Measurements from ENCODE around the gene PSMD14.

PSMD14 gene

DNA sequence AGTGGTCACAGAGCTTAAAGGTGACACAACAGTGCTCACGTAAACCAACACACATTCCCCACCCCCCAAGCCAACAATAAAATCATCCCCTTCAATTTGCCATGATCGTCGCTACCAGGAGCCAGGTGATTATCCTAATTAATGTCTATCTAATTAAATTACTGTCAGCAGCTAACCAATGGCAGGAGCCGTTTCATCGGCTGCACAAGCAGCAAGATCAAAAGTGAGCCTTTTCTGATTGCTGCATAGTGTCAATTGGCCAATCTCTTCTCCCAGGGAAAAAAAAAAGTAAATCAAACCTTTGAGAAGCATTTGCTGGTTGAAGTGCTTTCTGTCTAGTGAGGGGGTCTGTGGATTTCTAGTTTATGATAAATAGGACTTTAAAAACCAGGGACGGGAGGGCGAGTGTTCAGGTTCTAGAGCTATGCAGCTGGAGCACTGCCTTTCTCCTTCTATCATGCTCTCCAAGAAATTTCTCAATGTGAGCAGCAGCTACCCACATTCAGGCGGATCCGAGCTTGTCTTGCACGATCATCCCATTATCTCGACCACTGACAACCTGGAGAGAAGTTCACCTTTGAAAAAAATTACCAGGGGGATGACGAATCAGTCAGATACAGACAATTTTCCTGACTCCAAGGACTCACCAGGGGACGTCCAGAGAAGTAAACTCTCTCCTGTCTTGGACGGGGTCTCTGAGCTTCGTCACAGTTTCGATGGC is 107.9 kb downstream of the PSMD14 start, which contains the start of gene TBR1:
Gene TBR1 (plus strand): TSS at position 311 of the 721 bp plus-strand sequence. CDS start 114 bp downstream, at position 425.
- H3K79me2 ChIP-seq (ENCODE audit: control insufficient read depth, insufficient read depth, low read length) = no peaks in the 10 kb centered on the region
- H2BK5ac ChIP-seq (ENCODE audit: low read length) = no peak within 1 kb of the TSS
- peaks cover 42% of the 10 kb centered on the region for H3K27me3 ChIP-seq (ENCODE audit: insufficient read depth, low read length, poor library complexity)
- no peak within 1 kb of the TSS for H2BK15ac ChIP-seq (replicated peaks; ENCODE audit: low read depth)
- no peaks in the 10 kb centered on the region for H3K36me3 ChIP-seq (ENCODE audit: control insufficient read depth, insufficient read depth, low read length)
- DNase-seq = peak; percentile 29
- no peak within 1 kb of the TSS for H2BK120ac ChIP-seq (ENCODE audit: low read depth, low read length)
- no peak within 1 kb of the TSS for H3K4ac ChIP-seq (ENCODE audit: low read depth, low read length)
- H3K4me3 ChIP-seq (ENCODE audit: low read length) = no peak within 1 kb of the TSS
- H3K23ac ChIP-seq (ENCODE audit: low read length) = peak within 1 kb of the TSS; percentile 59
- no peak within 1 kb of the TSS for H4K5ac ChIP-seq (ENCODE audit: low read length)
- H3K56ac ChIP-seq (ENCODE audit: low read length) = peak within 1 kb of the TSS; percentile 62
- H3K9ac ChIP-seq (ENCODE audit: low read length) = no peak within 1 kb of the TSS
- peaks cover 16% of the 10 kb centered on the region for H3K4me1 ChIP-seq (ENCODE audit: control insufficient read depth, low read depth, low read length)
- H4K8ac ChIP-seq (ENCODE audit: low read depth, low read length) = no peak within 1 kb of the TSS
- H3K18ac ChIP-seq (ENCODE audit: low read length) = no peak within 1 kb of the TSS
- no peak within 1 kb of the TSS for H3K27ac ChIP-seq (ENCODE audit: low read depth, low read length)
- no peak within 1 kb of the TSS for H2AK5ac ChIP-seq (ENCODE audit: low read length)
- peak within 1 kb of the TSS; percentile 30 for H3K4me2 ChIP-seq (ENCODE audit: low read length)
- WGBS (ENCODE audit: extremely low coverage, insufficient coverage, low lambda C conversion rate) = no CpG with 5 or more reads among the region's 16 CpGs
- no peaks in the 10 kb centered on the region for H3K79me1 ChIP-seq (ENCODE audit: low read length)

DNA sequence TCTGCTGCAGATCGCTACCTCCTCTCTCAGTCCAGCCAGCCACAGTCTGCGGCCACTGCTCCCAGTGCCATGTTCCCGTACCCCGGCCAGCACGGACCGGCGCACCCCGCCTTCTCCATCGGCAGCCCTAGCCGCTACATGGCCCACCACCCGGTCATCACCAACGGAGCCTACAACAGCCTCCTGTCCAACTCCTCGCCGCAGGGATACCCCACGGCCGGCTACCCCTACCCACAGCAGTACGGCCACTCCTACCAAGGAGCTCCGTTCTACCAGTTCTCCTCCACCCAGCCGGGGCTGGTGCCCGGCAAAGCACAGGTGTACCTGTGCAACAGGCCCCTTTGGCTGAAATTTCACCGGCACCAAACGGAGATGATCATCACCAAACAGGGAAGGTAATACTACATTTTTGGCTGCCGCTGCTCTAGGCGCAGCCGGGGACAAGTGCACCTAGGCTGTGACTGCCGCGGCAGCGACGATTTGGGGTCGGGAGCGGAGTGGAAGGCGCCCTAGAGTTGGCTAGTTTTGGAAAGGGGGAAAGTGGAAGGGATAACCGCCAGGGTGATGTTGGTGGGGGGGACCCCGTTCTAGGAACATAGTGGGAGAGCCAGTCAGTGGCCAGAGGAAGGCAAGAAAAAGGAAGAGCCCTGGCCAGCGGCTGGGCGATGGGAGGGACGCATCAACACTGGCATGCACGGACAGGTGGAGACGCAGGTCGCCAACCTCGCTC is 108.6 kb downstream of the PSMD14 start:
- no peak overlapping the region for H2AK5ac ChIP-seq (ENCODE audit: low read length)
- H3K36me3 ChIP-seq (ENCODE audit: control insufficient read depth, insufficient read depth, low read length) = no peaks in the 10 kb centered on the region
- H2BK15ac ChIP-seq (replicated peaks; ENCODE audit: low read depth) = no peak overlapping the region
- H4K8ac ChIP-seq (ENCODE audit: low read depth, low read length) = no peak overlapping the region
- no peak overlapping the region for H4K5ac ChIP-seq (ENCODE audit: low read length)
- H3K56ac ChIP-seq (ENCODE audit: low read length) = peak overlapping the region; percentile 62
- no peak overlapping the region for H3K9ac ChIP-seq (ENCODE audit: low read length)
- no peaks in the 10 kb centered on the region for H3K79me1 ChIP-seq (ENCODE audit: low read length)
- H3K27me3 ChIP-seq (ENCODE audit: insufficient read depth, low read length, poor library complexity) = peaks cover 47% of the 10 kb centered on the region
- peaks cover 16% of the 10 kb centered on the region for H3K4me1 ChIP-seq (ENCODE audit: control insufficient read depth, low read depth, low read length)
- no peak overlapping the region for H3K4ac ChIP-seq (ENCODE audit: low read depth, low read length)
- no peak overlapping the region for H3K18ac ChIP-seq (ENCODE audit: low read length)
- H2BK120ac ChIP-seq (ENCODE audit: low read depth, low read length) = no peak overlapping the region
- no peak overlapping the region for H3K27ac ChIP-seq (ENCODE audit: low read depth, low read length)
- H3K4me3 ChIP-seq (ENCODE audit: low read length) = no peak overlapping the region
- peak; percentile 36 for DNase-seq
- H3K23ac ChIP-seq (ENCODE audit: low read length) = peak overlapping the region; percentile 59
- H2BK5ac ChIP-seq (ENCODE audit: low read length) = no peak overlapping the region
- H3K79me2 ChIP-seq (ENCODE audit: control insufficient read depth, insufficient read depth, low read length) = no peaks in the 10 kb centered on the region
- no CpG with 5 or more reads among the region's 41 CpGs for WGBS (ENCODE audit: extremely low coverage, insufficient coverage, low lambda C conversion rate)
- peak overlapping the region; percentile 7 for H3K4me2 ChIP-seq (ENCODE audit: low read length)

DNA sequence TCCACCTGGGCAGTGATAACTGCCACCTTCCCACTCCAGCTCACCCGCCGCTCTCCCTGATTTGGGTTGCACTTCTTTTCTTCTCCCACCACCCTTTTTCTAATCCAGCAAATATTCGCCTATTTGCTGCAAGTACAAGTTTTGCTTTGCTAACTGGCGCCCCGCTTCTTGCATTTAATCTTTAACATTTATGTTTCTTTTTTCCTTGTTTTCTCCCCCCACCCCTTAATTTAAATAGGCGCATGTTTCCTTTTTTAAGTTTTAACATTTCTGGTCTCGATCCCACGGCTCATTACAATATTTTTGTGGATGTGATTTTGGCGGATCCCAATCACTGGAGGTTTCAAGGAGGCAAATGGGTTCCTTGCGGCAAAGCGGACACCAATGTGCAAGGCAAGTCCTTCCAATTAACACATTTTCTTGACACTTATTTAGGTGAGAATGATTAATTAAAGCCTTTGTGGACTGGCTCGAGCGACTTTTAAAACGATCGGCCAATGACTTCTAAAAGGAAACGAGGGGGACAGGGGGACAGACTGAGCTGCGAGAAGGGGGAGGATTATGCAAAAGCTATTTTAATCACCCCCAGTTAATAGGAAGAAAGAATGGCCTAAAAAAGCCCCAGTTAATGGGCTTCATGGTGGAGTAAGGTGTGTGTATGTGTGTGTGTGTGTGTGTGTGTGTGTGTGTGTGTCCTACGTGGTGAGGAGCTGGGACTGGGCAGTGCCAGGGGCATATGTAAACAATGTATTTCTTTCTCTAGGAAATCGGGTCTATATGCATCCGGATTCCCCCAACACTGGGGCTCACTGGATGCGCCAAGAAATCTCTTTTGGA is 109.4 kb downstream of the PSMD14 start:
- Histone ChIP-seq H3K79me2 (ENCODE audit: control insufficient read depth, insufficient read depth, low read length) (no peaks in the 10 kb centered on the region), H3K23ac (ENCODE audit: low read length) (peak overlapping the region; percentile 10), H3K4me3 (ENCODE audit: low read length) (no peak overlapping the region), H3K36me3 (ENCODE audit: control insufficient read depth, insufficient read depth, low read length) (no peaks in the 10 kb centered on the region), H2BK5ac (ENCODE audit: low read length) (no peak overlapping the region), H2BK120ac (ENCODE audit: low read depth, low read length) (no peak overlapping the region), H3K4me1 (ENCODE audit: control insufficient read depth, low read depth, low read length) (peaks cover 16% of the 10 kb centered on the region), H4K8ac (ENCODE audit: low read depth, low read length) (no peak overlapping the region), H2AK5ac (ENCODE audit: low read length) (no peak overlapping the region), H3K18ac (ENCODE audit: low read length) (no peak overlapping the region), H2BK15ac (replicated peaks; ENCODE audit: low read depth) (no peak overlapping the region), H3K4ac (ENCODE audit: low read depth, low read length) (no peak overlapping the region), H3K9ac (ENCODE audit: low read length) (peak overlapping the region; percentile 31), H3K56ac (ENCODE audit: low read length) (peak overlapping the region; percentile 34), H3K27me3 (ENCODE audit: insufficient read depth, low read length, poor library complexity) (peaks cover 55% of the 10 kb centered on the region), H3K4me2 (ENCODE audit: low read length) (peak overlapping the region; percentile 37), H3K27ac (ENCODE audit: low read depth, low read length) (no peak overlapping the region), H4K5ac (ENCODE audit: low read length) (no peak overlapping the region), H3K79me1 (ENCODE audit: low read length) (no peaks in the 10 kb centered on the region)
- no CpG with 5 or more reads among the region's 21 CpGs for WGBS (ENCODE audit: extremely low coverage, insufficient coverage, low lambda C conversion rate)
- DNase-seq = peak; percentile 54

DNA sequence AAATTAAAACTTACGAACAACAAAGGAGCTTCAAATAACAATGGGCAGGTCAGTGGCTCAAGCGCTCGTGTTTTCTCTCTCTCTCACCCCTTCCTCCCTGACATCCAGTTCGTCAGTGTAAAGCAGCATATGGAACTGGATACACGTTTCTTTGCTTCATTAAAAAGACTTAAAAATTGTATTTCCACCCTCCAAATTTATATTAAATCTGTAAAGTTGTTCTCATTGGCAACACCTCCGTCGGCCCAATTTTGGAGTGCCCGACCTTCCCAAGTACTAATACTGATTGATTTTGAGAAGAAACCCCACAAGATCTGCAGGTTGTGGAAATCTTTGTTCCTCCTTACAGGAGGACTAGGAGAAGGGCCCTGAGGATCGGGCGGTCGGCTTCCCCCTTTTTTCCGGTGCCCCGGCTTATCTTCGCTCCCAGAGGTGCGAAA is 110.1 kb downstream of the PSMD14 start:
- Histone ChIP-seq H3K79me1 (ENCODE audit: low read length) (no peaks in the 10 kb centered on the region), H3K79me2 (ENCODE audit: control insufficient read depth, insufficient read depth, low read length) (no peaks in the 10 kb centered on the region), H3K4me2 (ENCODE audit: low read length) (peak overlapping the region; percentile 37), H3K27ac (ENCODE audit: low read depth, low read length) (no peak overlapping the region), H2BK120ac (ENCODE audit: low read depth, low read length) (no peak overlapping the region), H3K4me1 (ENCODE audit: control insufficient read depth, low read depth, low read length) (peaks cover 16% of the 10 kb centered on the region), H4K8ac (ENCODE audit: low read depth, low read length) (no peak overlapping the region), H4K5ac (ENCODE audit: low read length) (no peak overlapping the region), H2AK5ac (ENCODE audit: low read length) (no peak overlapping the region), H2BK15ac (replicated peaks; ENCODE audit: low read depth) (no peak overlapping the region), H3K56ac (ENCODE audit: low read length) (peak overlapping the region; percentile 91), H3K23ac (ENCODE audit: low read length) (peak overlapping the region; percentile 83), H3K4ac (ENCODE audit: low read depth, low read length) (no peak overlapping the region), H3K18ac (ENCODE audit: low read length) (no peak overlapping the region), H2BK5ac (ENCODE audit: low read length) (no peak overlapping the region), H3K27me3 (ENCODE audit: insufficient read depth, low read length, poor library complexity) (peaks cover 57% of the 10 kb centered on the region), H3K36me3 (ENCODE audit: control insufficient read depth, insufficient read depth, low read length) (no peaks in the 10 kb centered on the region), H3K9ac (ENCODE audit: low read length) (peak overlapping the region; percentile 31), H3K4me3 (ENCODE audit: low read length) (no peak overlapping the region)
- DNase-seq = no peak
- WGBS (ENCODE audit: extremely low coverage, insufficient coverage, low lambda C conversion rate) = no CpG with 5 or more reads among the region's 15 CpGs

DNA sequence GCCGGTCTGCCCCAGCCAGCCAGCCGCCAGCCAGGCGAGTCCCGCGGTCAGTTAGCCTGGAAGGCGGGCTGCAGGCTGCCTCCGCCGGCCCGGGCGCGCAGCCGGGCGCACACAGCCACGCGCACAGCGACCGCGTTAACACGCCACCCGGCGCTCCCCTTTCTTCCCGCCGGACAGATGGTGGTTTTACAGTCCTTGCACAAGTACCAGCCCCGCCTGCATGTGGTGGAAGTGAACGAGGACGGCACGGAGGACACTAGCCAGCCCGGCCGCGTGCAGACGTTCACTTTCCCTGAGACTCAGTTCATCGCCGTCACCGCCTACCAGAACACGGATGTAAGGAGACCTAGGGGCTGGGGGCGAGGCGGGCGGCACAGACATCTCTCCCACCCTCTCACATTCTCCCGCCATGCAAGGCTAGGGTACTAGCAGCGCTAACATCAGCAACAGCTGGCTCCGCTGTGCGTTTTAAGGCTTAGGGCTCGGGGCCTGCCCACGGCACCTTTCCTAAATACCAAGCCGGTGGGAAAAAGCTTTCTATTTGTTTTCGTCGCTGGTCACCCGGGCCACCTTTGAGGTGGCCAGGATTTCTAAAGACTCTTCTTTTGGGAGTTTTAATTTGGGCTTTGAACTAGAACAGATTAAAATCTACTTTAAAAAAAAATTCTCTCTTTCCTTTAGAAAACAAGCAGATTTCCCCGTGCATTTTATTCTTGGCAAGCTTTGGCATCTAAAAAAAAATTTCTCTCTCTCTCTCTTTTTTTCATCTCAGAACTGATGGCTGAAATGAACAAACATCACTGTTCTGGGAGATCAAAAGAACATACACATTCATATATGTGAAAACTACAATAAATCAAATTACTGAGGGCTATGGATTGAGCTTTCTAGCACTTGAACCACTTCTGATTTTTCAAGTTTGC is 110.8 kb downstream of the PSMD14 start:
- no peaks in the 10 kb centered on the region for H3K36me3 ChIP-seq (ENCODE audit: control insufficient read depth, insufficient read depth, low read length)
- peaks cover 57% of the 10 kb centered on the region for H3K27me3 ChIP-seq (ENCODE audit: insufficient read depth, low read length, poor library complexity)
- H2BK120ac ChIP-seq (ENCODE audit: low read depth, low read length) = no peak overlapping the region
- no peak overlapping the region for H2BK15ac ChIP-seq (replicated peaks; ENCODE audit: low read depth)
- H3K4me1 ChIP-seq (ENCODE audit: control insufficient read depth, low read depth, low read length) = peaks cover 14% of the 10 kb centered on the region
- H2AK5ac ChIP-seq (ENCODE audit: low read length) = no peak overlapping the region
- H4K5ac ChIP-seq (ENCODE audit: low read length) = no peak overlapping the region
- H3K4ac ChIP-seq (ENCODE audit: low read depth, low read length) = no peak overlapping the region
- no peaks in the 10 kb centered on the region for H3K79me1 ChIP-seq (ENCODE audit: low read length)
- peak overlapping the region; percentile 66 for H3K9ac ChIP-seq (ENCODE audit: low read length)
- H3K23ac ChIP-seq (ENCODE audit: low read length) = peak overlapping the region; percentile 98
- H3K4me2 ChIP-seq (ENCODE audit: low read length) = peak overlapping the region; percentile 81
- no peaks in the 10 kb centered on the region for H3K79me2 ChIP-seq (ENCODE audit: control insufficient read depth, insufficient read depth, low read length)
- no peak overlapping the region for H3K27ac ChIP-seq (ENCODE audit: low read depth, low read length)
- H3K18ac ChIP-seq (ENCODE audit: low read length) = no peak overlapping the region
- no peak overlapping the region for H4K8ac ChIP-seq (ENCODE audit: low read depth, low read length)
- DNase-seq = peak; percentile 78
- WGBS (ENCODE audit: extremely low coverage, insufficient coverage, low lambda C conversion rate) = no CpG with 5 or more reads among the region's 49 CpGs
- H3K56ac ChIP-seq (ENCODE audit: low read length) = peak overlapping the region; percentile 91
- peak overlapping the region; percentile 56 for H2BK5ac ChIP-seq (ENCODE audit: low read length)
- peak overlapping the region; percentile 29 for H3K4me3 ChIP-seq (ENCODE audit: low read length)
